Measurements from ENCODE around the gene KIAA0232. TPM values are rescaled to one million over a fixed set of nuclear protein-coding genes. Genes with fewer than 3 reads are reported as not detected.

The KIAA0232 gene
- total RNA-seq, 1 experiment from 2014 or later = 28.5 TPM

- Mint-ChIP-seq H3K4me1 (peaks cover 39 to 41% of the 10 kb centered on the region in 2 experiments), H3K27me3 (ENCODE audit: low read depth) (peaks cover 3% of the 10 kb centered on the region), H3K9me3 (no peaks in the 10 kb centered on the region), H3K4me3 (no peak overlapping the region; a peak in 1 of 5 replicates), H3K36me3 (ENCODE audit: insufficient read depth in 1 of 3, low read depth in 3 of 3) (no peaks in the 10 kb centered on the region), H3K27ac (0 out of 7 replicates have a peak overlapping the region, but pooled peaks of 2 of the 3 experiments have one; percentile 53 to 62)
- no peak overlapping the region for H4K5ac ChIP-seq (ENCODE audit: insufficient read length, low read depth, low read length)
- H2BK15ac ChIP-seq (ENCODE audit: low read depth, low read length) = no peak overlapping the region
- TF ChIP-seq CTCF (conservative IDR thresholded peaks at IDR 0.05) = no peak
- no peak overlapping the region for H3K18ac ChIP-seq (ENCODE audit: insufficient read length, low read depth, low read length)
- H2BK5ac ChIP-seq (ENCODE audit: insufficient read length, low read length) = no peak overlapping the region
- H3K79me1 ChIP-seq (ENCODE audit: insufficient read depth, low read depth, low read length, poor library complexity, severe bottlenecking) = peaks cover 8% of the 10 kb centered on the region
- no peak overlapping the region for H3K4ac ChIP-seq (ENCODE audit: low read depth, low read length)
- H4K91ac ChIP-seq (ENCODE audit: insufficient read length, low read depth, low read length) = no peak overlapping the region
- no peaks in the 10 kb centered on the region for H4K20me1 ChIP-seq (ENCODE audit: control insufficient read depth, insufficient read depth, insufficient read length)
- H3K4me2 ChIP-seq (ENCODE audit: insufficient read depth, insufficient read length, low read length) = no peak overlapping the region
- H2AK5ac ChIP-seq (ENCODE audit: insufficient read length, low read length) = no peak overlapping the region
- no peak overlapping the region for H4K8ac ChIP-seq (replicated peaks; ENCODE audit: insufficient read length, low read depth, low read length)
- H2AFZ ChIP-seq (ENCODE audit: low read length) = no peak overlapping the region
- no peak overlapping the region for H2BK120ac ChIP-seq (ENCODE audit: low read depth, low read length, poor library complexity, severe bottlenecking)
- H2BK12ac ChIP-seq (ENCODE audit: insufficient read length, low read depth, low read length) = no peak overlapping the region
- H3K4me1 ChIP-seq (ENCODE audit: insufficient read depth, low read length) = peaks cover 4% of the 10 kb centered on the region; the same call in 1 of the 2 replicates
- no peak overlapping the region for H2BK20ac ChIP-seq (ENCODE audit: low read depth, low read length, poor library complexity, severe bottlenecking)
- H3K27me3 ChIP-seq (ENCODE audit: insufficient read depth, low read length) = no peaks in the 10 kb centered on the region
- no peak overlapping the region for H3K14ac ChIP-seq (ENCODE audit: insufficient read depth, low read length)
- peaks cover 2% of the 10 kb centered on the region; the same call in 1 of the 2 replicates for H3K79me2 ChIP-seq (ENCODE audit: insufficient read depth, low read length)
- no peak overlapping the region for H3K27ac ChIP-seq (ENCODE audit: insufficient read length, low read depth, low read length)
- H3T11ph ChIP-seq (ENCODE audit: low read length) = no peak overlapping the region
- H3K56ac ChIP-seq (ENCODE audit: insufficient read length, low read depth, low read length) = no peak overlapping the region
- no peak overlapping the region for H3K23ac ChIP-seq (ENCODE audit: insufficient read length, low read depth, low read length)
- no peak overlapping the region for H3K9ac ChIP-seq (ENCODE audit: extremely low read depth, insufficient read length, low read length)
- DNase-seq = no peak
- H3K23me2 ChIP-seq (ENCODE audit: insufficient read length, low read depth, low read length, poor library complexity, severe bottlenecking) = peaks cover 4% of the 10 kb centered on the region
- no peaks in the 10 kb centered on the region for H3K9me3 ChIP-seq (ENCODE audit: control insufficient read depth, low read depth, low read length)
- WGBS (ENCODE audit: extremely low coverage, insufficient read length, low lambda C conversion rate) = no CpG with 5 or more reads among the region's 12 CpGs
These were observed 133.6 kb downstream of the KIAA0232 start for GRCh38 chr4:6916069-6916586.

Data from H9 (cell line).